Cardiac fibroblast (primary cell): ENCODE measurements around the gene TEX19.

Experiments
- DNase-seq, 2 donors: peaks; one replicate each; pipeline versions ENCODE4 v3.0.0 to v3.0.0-alpha.2; 2010; ENCODE audit warnings: low read depth in 2 of 2
- H3K4me3 ChIP-seq, 2 donors: replicated peaks in 1 of 2; 1 replicate in 1 of 2; 2 replicates in 1 of 2; pipeline ENCODE4 v1.5.1; 2011; ENCODE audit warnings: low read depth in 2 of 2, low read length in 2 of 2, mild to moderate bottlenecking in 2 of 2, moderate library complexity in 1 of 2
- TF ChIP-seq, protein P1 (sequence below): IDR thresholded peaks from one replicate; pipeline ENCODE4 v1.5.1; 2011; ENCODE audit warnings: low read depth, mild to moderate bottlenecking, low read length, inconsistent platforms

The TEX19 gene

GRCh38 chr17:82387705-82388106, 28.7 kb downstream of the TEX19 start:
- TF ChIP-seq, protein P1, sequence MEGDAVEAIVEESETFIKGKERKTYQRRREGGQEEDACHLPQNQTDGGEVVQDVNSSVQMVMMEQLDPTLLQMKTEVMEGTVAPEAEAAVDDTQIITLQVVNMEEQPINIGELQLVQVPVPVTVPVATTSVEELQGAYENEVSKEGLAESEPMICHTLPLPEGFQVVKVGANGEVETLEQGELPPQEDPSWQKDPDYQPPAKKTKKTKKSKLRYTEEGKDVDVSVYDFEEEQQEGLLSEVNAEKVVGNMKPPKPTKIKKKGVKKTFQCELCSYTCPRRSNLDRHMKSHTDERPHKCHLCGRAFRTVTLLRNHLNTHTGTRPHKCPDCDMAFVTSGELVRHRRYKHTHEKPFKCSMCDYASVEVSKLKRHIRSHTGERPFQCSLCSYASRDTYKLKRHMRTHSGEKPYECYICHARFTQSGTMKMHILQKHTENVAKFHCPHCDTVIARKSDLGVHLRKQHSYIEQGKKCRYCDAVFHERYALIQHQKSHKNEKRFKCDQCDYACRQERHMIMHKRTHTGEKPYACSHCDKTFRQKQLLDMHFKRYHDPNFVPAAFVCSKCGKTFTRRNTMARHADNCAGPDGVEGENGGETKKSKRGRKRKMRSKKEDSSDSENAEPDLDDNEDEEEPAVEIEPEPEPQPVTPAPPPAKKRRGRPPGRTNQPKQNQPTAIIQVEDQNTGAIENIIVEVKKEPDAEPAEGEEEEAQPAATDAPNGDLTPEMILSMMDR = no peak
- no peak for DNase-seq
- no peak overlapping the region for H3K4me3 ChIP-seq

DNA sequence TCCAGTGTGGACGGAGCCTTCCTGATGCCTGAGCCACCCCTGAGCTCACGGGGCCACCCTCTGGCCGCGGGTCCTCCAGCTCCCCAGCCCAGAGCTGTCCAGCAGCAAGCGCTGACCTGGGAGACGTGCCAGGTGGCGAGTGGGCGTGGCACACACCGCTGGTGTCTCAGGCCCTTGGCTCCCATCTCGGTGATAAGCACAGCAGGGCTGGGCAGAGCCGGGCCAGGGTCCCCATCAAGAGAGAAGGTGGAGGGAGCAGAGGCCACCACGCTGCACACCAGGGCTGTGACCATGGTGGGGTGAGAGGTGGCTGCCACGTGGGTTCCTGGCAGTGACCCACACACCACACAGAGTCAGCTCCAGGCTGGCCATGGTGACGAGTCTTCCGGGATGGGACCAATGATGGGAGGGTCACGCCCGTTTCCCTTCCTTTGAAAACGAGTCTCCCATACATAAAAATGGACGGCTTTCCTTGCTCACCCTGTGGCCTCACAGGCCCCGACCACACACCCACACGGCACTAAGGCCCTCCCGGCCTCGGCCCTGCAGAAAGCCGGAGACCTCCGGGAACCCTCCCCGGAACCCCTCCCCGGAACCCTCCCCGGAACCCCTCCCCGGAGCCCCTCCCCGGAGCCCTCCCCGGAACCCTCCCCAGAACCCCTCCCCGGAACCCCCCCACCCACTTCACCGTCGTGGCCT, 29.3 kb downstream of the TEX19 start:
- TF ChIP-seq, protein P1 = no peak
- DNase-seq = no peak
- H3K4me3 ChIP-seq = no peak overlapping the region

- TF ChIP-seq, protein P1 = no peak
- no peak for DNase-seq
- H3K4me3 ChIP-seq = no peak overlapping the region
Measured at GRCh38 chr17:82388922-82389283, 29.9 kb downstream of the TEX19 start.

- TF ChIP-seq, protein P1 = no peak
- no peak overlapping the region for H3K4me3 ChIP-seq
- DNase-seq = no peak
Measured at GRCh38 chr17:82389379-82389778, 30.3 kb downstream of the TEX19 start.

- TF ChIP-seq, protein P1 = no peak
- H3K4me3 ChIP-seq = no peak overlapping the region
- no peak for DNase-seq
Measured at GRCh38 chr17:82390015-82390859, 31.2 kb downstream of the TEX19 start.

DNA sequence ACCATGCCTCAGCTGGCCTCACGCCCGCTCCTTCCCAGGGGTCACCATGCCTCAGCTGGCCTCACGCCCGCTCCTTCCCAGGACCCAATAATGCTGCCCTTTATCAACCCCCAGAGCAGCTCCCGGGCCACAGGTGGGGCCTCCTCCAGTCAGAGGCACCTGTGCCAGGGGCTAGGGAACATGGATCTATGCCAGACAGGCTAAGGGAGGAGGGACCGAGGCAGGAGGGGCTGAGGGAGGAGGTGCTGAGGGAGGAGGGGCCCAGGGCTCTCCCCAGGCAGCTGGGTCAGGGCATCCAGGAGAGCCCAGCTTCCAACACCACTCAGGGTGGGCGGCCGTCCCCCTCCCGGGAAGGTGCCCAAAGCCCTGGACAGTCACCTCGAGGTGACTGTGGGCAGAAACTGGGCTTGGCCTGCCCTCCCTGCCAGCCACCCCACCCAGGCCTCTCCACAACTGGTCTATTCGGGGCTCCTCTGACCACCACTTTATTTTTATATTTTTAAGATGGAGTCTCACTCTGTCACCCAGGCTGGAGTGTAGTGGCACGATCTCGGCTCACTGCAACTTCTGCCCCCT, 31.9 kb downstream of the TEX19 start:
- TF ChIP-seq, protein P1 = no peak
- no peak overlapping the region for H3K4me3 ChIP-seq
- DNase-seq = no peak
